ENCODE data around the gene KRTAP3-3. TPM values are rescaled to one million over a fixed set of nuclear protein-coding genes. Genes with fewer than 3 reads are reported as not detected.

Gene KRTAP3-3
- total RNA-seq, 3 donors from 2014 or later (not counting 1 experiment from before 2014, with no cell fraction given), result not detected

DNA sequence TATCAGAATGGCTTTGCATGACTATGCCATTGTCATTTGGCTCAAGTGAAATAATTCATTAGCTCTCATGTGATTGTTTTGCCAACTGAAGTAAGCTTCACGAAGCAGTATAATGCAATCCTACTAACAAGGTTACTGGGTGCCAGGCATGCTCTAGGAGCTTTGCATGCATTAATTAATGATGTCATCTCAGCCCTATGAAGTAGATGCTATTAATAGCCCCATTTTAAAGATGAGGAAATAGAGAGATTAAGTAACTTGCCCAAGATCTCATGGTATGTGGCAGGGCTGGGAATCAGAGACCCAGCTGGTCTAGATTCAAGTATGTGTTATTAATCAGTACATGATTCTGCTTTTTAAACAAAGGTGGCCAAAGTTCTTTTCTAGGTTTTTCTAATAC, 41.3 kb downstream of the KRTAP3-3 start:
- TF ChIP-seq, protein P1, sequence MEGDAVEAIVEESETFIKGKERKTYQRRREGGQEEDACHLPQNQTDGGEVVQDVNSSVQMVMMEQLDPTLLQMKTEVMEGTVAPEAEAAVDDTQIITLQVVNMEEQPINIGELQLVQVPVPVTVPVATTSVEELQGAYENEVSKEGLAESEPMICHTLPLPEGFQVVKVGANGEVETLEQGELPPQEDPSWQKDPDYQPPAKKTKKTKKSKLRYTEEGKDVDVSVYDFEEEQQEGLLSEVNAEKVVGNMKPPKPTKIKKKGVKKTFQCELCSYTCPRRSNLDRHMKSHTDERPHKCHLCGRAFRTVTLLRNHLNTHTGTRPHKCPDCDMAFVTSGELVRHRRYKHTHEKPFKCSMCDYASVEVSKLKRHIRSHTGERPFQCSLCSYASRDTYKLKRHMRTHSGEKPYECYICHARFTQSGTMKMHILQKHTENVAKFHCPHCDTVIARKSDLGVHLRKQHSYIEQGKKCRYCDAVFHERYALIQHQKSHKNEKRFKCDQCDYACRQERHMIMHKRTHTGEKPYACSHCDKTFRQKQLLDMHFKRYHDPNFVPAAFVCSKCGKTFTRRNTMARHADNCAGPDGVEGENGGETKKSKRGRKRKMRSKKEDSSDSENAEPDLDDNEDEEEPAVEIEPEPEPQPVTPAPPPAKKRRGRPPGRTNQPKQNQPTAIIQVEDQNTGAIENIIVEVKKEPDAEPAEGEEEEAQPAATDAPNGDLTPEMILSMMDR (IDR thresholded peaks at IDR 0.05), result no peak
- 85% methylated on average over 1 of the region's 1 CpG for WGBS (ENCODE audit: insufficient coverage)
- Mint-ChIP-seq H3K4me1 (no peaks in the 10 kb centered on the region), H3K27me3 (ENCODE audit: low read depth in 2 of 2) (peaks cover 34 to 66% of the 10 kb centered on the region in 2 donors), H3K27ac (no peak overlapping the region), H3K4me3 (no peak overlapping the region), H3K9me3 (no peaks in the 10 kb centered on the region), H3K36me3 (no peaks in the 10 kb centered on the region)
- Histone ChIP-seq H3K4me1 (ENCODE audit: control insufficient read depth, insufficient read depth, low read length) (no peaks in the 10 kb centered on the region), H3K9me3 (ENCODE audit: control insufficient read depth, insufficient read depth, low read length) (no peaks in the 10 kb centered on the region), H3K36me3 (ENCODE audit: control insufficient read depth, insufficient read depth, low read length) (no peaks in the 10 kb centered on the region), H3K4me3 (ENCODE audit: low read length) (no peak overlapping the region), H3K27ac (ENCODE audit: low read length) (no peak overlapping the region), H3K27me3 (ENCODE audit: control insufficient read depth, insufficient read depth, low read length) (no peaks in the 10 kb centered on the region)
- ATAC-seq, result no peak
- DNase-seq, result no peak
- intact Hi-C loops (cut with micrococcal nuclease), result no loop called here

DNA sequence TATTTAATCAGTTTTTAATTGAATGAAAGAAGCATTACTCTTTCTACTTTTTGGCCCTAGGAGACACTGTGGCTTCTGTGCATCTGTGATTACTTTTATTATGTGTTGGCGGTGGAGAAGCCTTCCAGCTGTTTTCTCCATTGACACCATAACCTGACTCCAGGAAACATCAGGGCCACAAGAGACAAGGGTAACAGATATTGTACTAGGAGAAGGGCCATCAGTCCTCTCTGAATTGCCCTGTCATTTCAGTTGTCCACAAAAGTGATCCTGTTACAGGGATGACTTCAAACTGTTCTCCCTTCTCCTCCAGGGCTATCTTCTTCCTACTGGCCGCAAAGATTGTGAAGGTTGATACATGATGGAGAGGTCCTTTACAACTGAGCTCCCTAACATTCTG, 41.8 kb downstream of the KRTAP3-3 start:
- H3K36me3 Mint-ChIP-seq, result no peaks in the 10 kb centered on the region
- H3K4me3 Mint-ChIP-seq, result no peak overlapping the region
- no peak overlapping the region for H3K27ac Mint-ChIP-seq
- Histone ChIP-seq H3K36me3 (ENCODE audit: control insufficient read depth, insufficient read depth, low read length) (no peaks in the 10 kb centered on the region), H3K9me3 (ENCODE audit: control insufficient read depth, insufficient read depth, low read length) (no peaks in the 10 kb centered on the region), H3K4me3 (ENCODE audit: low read length) (no peak overlapping the region), H3K27me3 (ENCODE audit: control insufficient read depth, insufficient read depth, low read length) (peaks cover 2% of the 10 kb centered on the region), H3K4me1 (ENCODE audit: control insufficient read depth, insufficient read depth, low read length) (no peaks in the 10 kb centered on the region), H3K27ac (ENCODE audit: low read length) (no peak overlapping the region)
- no CpG with 5 or more reads among the region's 2 CpGs for WGBS (ENCODE audit: insufficient coverage)
- no peaks in the 10 kb centered on the region for H3K9me3 Mint-ChIP-seq
- TF ChIP-seq, protein P1 (IDR thresholded peaks at IDR 0.05), result no peak
- ATAC-seq (no peak), DNase-seq (no peak)
- peaks cover 34 to 71% of the 10 kb centered on the region in 2 donors for H3K27me3 Mint-ChIP-seq (ENCODE audit: low read depth in 2 of 2)
- H3K4me1 Mint-ChIP-seq, result no peaks in the 10 kb centered on the region
- intact Hi-C loops (cut with micrococcal nuclease), result no loop called here

DNA sequence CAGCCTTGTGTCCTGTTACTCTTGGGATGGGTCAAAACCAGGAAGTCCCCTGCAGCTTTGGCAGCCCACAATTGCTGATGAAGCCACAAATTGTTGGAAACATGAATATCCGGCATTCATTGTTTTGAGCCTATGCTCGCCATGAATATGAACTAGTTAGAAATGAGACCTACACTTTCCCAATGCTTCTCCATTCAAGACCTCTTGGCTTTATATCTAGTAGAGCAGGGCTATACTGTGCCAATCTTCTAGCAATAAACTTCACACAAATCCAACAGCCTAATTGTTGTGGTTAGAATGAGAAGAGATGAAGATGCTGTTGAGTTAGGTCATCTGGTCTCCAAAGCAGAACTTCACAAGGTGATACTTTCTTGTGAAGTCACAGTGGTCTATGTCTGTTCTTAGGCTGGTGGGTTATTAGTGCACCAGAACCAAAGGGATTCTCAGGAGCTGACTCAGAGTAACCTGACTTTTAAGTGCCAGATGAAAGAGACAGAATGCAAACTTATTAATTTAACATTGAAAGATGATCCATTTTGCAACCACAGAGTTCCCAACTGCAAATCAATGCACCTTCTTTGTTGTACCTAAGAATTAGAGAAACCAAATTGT, 42.8 kb downstream of the KRTAP3-3 start:
- no peaks in the 10 kb centered on the region for H3K9me3 Mint-ChIP-seq
- H3K9me3 ChIP-seq (ENCODE audit: control insufficient read depth, insufficient read depth, low read length), result no peaks in the 10 kb centered on the region
- H3K36me3 Mint-ChIP-seq, result no peaks in the 10 kb centered on the region
- no peaks in the 10 kb centered on the region for H3K36me3 ChIP-seq (ENCODE audit: control insufficient read depth, insufficient read depth, low read length)
- WGBS (ENCODE audit: insufficient coverage), result 89% methylated on average over 2 of the region's 2 CpGs
- peaks cover 43 to 73% of the 10 kb centered on the region in 2 donors for H3K27me3 Mint-ChIP-seq (ENCODE audit: low read depth in 2 of 2)
- no peaks in the 10 kb centered on the region for H3K4me1 ChIP-seq (ENCODE audit: control insufficient read depth, insufficient read depth, low read length)
- H3K27ac ChIP-seq (ENCODE audit: low read length), result no peak overlapping the region
- H3K27ac Mint-ChIP-seq, result no peak overlapping the region
- no peaks in the 10 kb centered on the region for H3K4me1 Mint-ChIP-seq
- DNase-seq (no peak), ATAC-seq (no peak)
- no peak overlapping the region for H3K4me3 Mint-ChIP-seq
- peaks cover 7% of the 10 kb centered on the region for H3K27me3 ChIP-seq (ENCODE audit: control insufficient read depth, insufficient read depth, low read length)
- TF ChIP-seq, protein P1 (IDR thresholded peaks at IDR 0.05), result no peak
- intact Hi-C loops (cut with micrococcal nuclease), result no loop called here
- H3K4me3 ChIP-seq (ENCODE audit: low read length), result no peak overlapping the region

DNA sequence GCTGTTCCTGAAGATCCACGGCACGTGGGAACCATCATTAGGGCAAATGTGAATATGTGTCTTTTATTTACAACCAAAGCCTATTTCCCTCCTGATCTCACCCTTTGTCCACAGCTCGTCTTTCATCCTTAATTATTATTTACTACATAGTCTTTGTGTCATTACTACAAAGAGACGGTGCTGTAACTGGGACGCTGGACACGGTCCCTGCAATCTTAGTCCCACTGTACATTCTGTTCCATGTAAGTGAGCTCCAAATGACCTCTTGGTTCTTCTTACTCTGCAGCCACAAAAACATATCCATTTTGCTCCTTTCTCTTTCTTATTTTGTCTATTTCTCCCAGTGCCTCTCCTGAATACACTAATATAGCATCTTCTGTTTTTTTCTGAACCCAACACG, 43.8 kb downstream of the KRTAP3-3 start:
- intact Hi-C loops (cut with micrococcal nuclease), result no loop called here
- Histone ChIP-seq H3K27me3 (ENCODE audit: control insufficient read depth, insufficient read depth, low read length) (peaks cover 7% of the 10 kb centered on the region), H3K27ac (ENCODE audit: low read length) (no peak overlapping the region), H3K4me3 (ENCODE audit: low read length) (no peak overlapping the region), H3K4me1 (ENCODE audit: control insufficient read depth, insufficient read depth, low read length) (no peaks in the 10 kb centered on the region), H3K36me3 (ENCODE audit: control insufficient read depth, insufficient read depth, low read length) (no peaks in the 10 kb centered on the region), H3K9me3 (ENCODE audit: control insufficient read depth, insufficient read depth, low read length) (no peaks in the 10 kb centered on the region)
- Mint-ChIP-seq H3K9me3 (no peaks in the 10 kb centered on the region), H3K4me3 (no peak overlapping the region), H3K27ac (no peak overlapping the region), H3K36me3 (no peaks in the 10 kb centered on the region), H3K27me3 (ENCODE audit: low read depth in 2 of 2) (peaks cover 51 to 74% of the 10 kb centered on the region in 2 donors), H3K4me1 (no peaks in the 10 kb centered on the region)
- ATAC-seq, result no peak
- 88% methylated on average over 6 of the region's 7 CpGs for WGBS (ENCODE audit: insufficient coverage)
- no peak for DNase-seq
- TF ChIP-seq, protein P1 (IDR thresholded peaks at IDR 0.05), result no peak
